ENCODE measurements around the gene PPIL1.
"Not testable (repeated sequence)": the region's sequence is repeated elsewhere in the genome, so short reads cannot be mapped to it uniquely, and the experiment has no call there.

PPIL1 gene

DNA sequence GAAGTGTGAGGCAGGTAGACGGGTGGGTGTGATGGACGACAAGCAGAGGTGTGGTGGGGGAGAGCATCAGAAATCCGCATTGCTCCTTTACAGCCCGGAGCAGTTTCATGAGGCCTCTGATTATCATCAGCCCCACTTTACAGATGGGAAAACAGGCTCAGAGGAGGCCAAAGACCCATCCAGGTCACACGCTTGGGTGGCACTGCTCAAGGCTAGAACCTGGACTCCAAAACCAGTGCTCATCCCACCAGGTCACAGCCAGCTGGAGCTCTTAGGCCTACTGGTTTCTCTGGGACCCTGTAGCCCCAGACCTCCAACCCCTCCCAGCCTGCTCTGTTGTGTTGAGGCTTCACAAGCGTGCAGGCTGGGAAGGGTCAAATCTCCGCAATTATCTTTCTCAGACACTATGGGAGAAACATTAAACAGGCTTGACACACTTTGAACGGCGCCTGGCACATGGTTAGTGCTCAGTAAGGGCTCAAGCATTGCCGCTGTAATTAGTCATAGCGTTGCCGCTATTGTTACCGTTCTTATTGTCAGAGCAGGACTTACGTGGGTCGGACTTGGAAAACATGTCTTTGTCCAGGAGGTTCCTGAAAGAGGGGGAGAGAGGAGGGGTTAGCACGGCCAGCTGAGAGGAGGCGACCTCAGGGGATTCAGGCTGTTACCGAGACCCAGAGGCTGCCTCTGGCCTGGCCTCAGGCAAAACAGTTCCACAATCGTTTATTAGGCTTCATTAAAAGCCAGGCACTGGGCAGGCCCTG, 51.9 kb downstream of the PPIL1 start:
- no peak for DNase-seq (ENCODE audit: low read depth, low spot score)
- H3K4me3 ChIP-seq (ENCODE audit: low read length) = no peak overlapping the region

DNA sequence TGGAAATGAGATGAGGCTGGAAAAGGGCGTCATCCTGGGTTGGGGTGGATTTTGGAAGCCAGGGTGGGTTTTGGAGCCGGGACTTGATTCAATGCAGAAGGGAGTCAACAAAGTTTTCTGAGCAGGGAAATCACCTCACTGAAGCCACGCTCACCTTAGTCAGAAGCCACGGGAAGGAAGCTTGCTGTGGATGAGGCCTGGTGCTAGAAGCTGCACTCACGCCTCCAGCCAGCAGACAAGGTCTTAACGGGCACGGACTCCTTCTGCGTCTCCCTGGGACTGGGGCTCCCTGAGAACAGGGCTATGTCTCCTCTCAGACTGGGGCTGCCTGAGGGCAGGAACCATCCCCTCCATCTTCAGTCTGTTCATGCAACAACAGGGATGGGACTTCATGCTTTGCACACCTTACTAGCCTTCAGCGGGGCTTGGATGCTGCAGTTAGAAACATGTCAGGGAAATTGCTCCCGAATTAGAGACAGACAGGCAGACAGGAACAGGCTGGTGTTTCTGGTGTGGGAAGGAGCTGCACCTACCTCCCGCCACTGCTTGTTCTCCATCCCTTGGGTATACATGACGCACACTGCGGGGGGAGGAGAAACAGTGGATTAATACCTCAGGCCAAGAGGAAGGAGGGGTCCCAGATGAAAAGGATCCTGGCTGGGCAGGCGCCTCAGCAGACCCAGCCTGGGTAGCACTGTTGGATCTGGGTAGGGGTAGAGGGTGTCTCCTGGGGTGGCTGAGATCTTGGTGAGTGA, 52.8 kb downstream of the PPIL1 start:
- no peak overlapping the region for H3K4me3 ChIP-seq (ENCODE audit: low read length)
- DNase-seq (ENCODE audit: low read depth, low spot score) = no peak

DNA sequence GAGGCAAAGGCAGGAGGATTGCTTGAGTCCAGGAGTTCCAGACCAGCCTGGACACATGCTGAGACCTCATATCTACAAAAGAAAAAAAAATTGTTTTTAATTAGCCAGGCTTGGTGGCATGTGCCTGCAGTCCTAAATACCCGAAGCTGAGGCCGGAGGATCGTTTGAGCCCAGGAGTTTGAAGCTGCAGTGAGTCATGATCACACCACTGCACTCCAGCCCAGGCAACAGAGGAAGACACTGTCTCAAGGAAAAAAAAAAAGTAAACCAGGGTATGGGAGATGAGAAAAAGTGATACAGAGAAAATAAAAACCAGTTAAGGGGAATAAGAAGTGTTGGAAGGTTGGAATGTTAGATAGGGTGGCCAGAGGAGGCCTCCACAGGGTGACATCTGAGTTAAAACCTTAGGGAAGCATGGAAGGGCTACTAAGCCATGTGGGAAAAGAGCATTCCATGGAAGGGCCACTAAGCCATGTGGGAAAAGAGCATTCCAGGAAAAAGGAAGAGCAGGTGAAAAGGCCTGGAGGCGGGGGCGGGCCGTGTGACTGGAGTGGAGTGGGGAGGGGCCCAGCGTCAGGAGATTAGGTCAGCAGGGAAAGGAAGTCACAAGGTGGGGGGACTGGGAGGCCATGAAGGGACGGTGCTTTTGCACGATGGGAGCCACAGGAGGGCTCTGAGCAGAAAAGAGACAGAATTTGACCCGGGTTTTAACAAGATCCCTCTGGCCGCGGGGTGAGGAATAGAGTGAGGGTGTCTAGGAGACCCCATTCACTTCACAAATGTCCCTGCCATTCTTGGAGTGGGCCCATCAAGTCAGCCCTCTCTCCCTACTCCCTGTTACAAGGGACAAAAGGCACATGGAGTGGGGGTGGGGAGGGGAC, 53.7 kb downstream of the PPIL1 start:
- DNase-seq (ENCODE audit: low read depth, low spot score) = no peak
- H3K4me3 ChIP-seq (ENCODE audit: low read length) = no peak overlapping the region

DNA sequence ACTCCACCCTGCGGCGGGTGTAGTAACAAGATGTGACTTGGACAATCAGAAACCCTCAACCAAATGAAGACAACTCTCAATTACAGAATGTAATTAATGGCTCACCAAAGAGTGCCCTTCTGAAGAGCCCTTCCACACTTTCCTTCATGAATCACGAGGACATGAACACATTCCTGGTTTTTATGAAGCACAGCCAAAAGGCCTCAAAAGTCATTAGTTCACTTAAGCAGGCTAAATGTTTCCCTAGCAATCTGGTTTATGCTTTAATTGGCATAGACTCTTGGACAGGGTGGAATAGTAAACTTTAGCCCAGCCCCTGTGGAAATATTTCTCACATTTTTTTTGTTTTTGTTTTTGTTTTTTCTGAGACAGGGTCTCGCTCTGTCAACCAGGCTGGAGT, 55.8 kb downstream of the PPIL1 start:
- H3K4me3 ChIP-seq (ENCODE audit: low read length) = no peak overlapping the region
- no peak for DNase-seq (ENCODE audit: low read depth, low spot score)

DNA sequence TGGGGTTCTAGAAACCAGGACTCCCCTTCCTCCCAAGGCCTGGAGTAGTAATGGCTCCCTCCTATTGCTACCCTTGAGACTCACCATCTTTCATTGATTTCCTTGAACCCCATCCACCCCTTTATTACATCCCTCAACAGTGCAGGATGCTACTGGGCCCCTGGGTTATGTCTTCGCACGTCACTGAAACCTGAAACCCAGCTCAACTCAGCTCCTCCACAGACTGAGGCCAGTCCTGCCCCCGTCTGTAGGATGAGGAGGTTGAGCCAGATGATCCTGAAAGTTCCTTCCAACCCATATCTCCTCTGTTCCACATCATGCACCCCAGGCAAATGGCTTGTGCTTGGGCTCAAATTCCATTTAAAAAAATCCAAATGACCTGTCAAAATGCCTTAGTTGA, 56.8 kb downstream of the PPIL1 start:
- H3K4me3 ChIP-seq (ENCODE audit: low read length) = no peak overlapping the region
- no peak for DNase-seq (ENCODE audit: low read depth, low spot score)

DNA sequence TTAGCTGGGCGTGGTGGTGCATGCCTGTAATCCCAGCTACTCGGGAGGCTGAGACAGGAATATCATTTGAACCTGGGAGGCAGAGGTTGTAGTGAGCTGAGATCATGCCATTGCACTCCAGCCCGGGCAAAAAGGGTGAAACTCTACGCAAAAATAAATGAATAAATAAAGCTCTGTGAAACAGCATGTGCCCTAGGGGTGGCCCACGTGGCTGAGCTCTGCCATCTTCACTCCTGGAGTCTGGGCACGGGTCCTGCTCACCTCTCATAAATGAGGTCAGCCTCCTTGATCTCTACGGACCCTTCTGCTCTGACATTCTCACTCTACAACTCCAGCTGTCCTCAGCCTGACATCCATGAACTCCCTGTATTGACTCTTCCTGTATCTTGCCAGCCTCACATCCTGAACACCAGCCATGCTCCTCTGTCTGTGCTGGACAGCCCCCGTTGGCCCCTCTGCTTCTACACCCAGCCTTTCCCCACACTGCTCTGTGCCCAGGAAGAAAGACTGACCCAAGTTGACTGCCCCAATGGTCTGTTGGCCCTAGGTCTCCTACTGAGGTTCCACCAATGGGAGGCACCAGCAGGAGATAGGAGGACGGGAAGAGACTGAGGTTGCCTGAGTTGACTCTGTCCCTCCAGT, 57.3 kb downstream of the PPIL1 start:
- DNase-seq (ENCODE audit: low read depth, low spot score) = no peak
- no peak overlapping the region for H3K4me3 ChIP-seq (ENCODE audit: low read length)

DNA sequence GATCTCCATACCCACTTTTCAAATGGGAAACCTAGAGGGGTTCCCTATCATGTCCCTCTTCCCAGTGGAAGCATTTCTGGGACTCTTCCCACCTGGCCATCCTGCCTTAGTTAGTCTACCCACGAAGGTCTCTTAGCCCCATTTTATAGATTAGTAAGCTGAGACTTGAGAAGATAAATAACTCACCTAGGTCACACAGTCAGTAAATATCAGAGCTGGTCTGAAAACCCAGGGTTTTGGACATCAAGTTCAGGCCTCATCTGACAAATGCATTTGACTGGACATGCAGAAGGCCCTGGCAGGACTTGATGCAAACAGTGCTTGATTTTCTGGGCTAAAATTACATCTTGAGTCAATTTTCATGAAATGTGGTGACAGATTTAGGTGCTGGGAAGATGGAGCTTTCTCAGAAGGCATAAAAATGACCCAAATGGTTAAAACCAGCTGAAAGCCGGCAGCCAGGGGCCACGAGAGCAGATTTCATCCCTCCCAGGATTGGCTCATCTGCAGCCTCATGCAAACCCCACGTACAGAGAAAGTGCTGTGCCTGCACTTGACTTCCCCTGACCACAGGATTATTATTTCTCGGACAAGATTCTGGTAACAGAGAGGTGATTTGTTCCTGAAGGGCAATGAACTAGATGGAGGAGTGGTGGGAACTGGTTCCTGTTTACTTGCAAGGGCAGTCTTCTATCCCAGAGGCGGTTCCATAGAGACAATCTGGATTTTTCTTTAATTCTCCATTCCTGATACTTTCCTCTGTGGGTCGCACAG, 58.5 kb downstream of the PPIL1 start:
- H3K4me3 ChIP-seq (ENCODE audit: low read length) = no peak overlapping the region
- DNase-seq (ENCODE audit: low read depth, low spot score) = no peak

DNA sequence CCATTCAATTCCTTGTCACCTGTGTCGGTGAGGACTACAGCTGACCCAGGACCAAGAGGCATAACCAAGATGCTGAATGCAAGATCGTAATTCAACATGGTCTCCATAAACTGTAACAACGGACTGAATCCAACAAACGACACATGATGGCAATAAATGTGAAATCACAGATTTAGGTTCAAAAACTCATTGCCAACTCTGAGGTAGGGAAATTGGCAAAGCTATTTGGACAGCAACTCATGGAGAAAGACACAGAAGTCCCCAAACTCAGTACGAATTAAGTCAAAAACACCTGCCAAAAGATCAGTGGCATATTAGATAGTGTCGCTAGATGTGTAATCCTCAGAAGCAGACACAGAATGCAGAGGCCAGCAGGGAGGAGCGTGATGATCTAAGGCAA, 60.4 kb downstream of the PPIL1 start:
- no peak for DNase-seq (ENCODE audit: low read depth, low spot score)
- no peak overlapping the region for H3K4me3 ChIP-seq (ENCODE audit: low read length)

DNA sequence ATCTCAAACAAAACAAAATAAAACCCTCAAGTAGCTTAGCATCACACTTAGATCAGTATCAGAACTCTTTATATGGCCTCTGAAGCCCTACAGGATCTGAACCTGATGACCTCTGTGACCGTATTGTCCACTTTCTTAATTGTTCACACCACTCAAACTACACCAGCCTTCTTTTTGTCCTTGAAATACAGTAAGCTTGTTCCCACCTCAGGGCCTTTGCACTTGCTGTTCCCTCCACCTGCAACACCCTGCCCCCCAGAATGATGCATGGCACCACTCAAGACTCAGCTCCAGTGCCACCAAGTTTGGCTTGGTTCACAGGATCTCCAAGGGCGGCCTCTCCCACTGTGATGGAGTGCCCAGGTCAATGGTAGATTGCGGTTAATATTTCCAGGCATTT, 61.1 kb downstream of the PPIL1 start:
- no peak overlapping the region for H3K4me3 ChIP-seq (ENCODE audit: low read length)
- DNase-seq (ENCODE audit: low read depth, low spot score) = no peak

DNA sequence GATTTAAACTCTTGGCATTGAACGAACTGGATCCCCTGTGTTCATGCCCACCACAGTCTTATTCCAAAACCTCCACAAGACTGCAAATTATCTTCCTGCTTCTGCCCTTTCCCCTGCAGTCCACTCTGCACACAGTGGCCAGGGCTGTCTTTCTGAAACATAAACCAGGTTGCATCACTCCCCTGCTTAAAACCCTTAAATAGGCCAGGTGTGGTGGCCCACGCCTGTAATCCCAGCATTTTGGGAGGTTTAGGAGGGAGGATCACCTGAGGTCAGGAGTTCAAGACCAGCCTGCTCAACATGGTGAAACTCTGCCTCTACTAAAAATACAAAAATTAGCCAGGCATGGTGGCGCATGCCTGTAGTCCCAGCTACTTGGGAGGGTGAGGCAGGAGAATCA, 61.6 kb downstream of the PPIL1 start:
- DNase-seq (ENCODE audit: low read depth, low spot score); H3K4me3 ChIP-seq (ENCODE audit: low read length): not testable (repeated sequence)

DNA sequence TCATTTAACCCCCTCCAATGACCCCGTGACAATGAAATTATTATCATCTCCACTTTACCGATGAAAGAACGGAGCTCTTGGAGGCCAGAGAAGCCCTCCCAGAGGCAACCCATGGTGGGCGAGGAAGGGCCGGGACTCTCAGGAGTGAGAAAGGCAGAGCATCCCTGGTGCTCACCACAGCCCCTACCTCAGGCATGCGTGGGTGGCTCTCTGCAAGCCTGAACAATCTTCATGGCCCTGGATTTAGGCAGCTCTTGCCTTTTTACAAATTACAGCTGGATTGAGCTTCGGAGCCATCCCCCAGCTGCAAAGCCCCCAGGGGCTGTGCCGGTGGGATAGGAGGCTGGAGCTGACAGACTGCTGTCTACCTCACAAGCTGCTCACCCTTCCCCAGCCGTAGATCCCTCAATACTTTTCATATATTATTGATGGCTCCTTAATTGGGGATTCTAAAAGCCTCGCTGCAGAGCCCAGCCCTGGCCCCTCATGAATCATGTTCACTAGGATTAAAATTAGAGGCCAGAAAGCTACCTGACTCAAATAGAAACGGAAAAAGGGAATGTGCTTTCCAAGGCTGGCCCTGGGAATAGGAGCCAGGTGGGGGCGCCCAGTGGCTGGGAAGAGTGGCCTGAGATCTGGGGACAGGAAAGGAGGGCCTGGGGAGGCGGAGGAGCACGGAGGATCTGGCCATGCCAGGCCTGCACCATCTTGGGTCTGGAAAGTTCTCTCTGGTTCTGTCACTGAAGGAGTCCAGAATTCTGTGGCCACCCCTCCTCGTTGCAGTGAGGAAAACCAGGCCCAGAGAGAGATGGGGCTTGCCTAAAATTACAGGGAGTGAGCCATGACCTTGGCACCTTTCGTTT, 64.4 kb downstream of the PPIL1 start:
- no peak for DNase-seq (ENCODE audit: low read depth, low spot score)
- no peak overlapping the region for H3K4me3 ChIP-seq (ENCODE audit: low read length)

DNA sequence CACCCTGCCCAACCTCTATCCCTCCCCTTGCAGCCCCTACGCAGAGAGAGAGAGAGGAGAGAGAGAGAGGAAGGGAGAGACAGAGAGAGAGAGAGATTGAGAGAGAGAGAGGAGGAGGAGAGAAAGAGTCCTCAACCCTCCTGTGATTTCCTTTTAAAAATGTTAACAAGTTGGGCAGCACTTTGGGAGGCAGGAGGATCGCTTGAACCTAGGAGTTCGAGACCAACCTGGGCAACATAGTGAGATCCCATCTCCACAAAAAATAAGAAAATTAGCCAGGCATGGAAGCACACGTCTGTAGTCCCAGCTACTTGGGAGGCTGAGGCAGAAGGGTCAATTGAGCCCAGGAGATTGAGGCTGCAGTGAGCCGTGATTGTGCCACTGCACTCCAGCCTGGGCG, 65.4 kb downstream of the PPIL1 start:
- no peak for DNase-seq (ENCODE audit: low read depth, low spot score)

DNA sequence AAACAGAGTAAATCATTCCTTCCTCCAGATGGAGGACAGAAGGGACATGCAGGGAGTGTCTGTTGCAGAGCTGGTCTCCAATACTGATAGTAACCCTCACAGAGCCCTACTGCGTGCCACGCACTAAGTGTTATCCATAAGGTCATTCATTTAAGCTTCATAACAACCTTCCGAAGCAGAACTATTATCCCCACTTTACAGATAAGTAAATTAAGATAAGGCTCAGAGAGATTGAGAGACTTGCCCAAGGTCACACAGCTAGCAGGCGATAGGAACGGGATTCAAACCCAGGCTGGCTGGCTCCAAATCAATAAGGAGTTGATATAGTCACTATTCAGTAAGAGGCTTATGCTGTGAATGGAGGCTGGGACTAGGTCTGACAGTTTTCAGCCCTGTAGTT, 66.0 kb downstream of the PPIL1 start:
- no peak overlapping the region for H3K4me3 ChIP-seq (ENCODE audit: low read length)
- DNase-seq (ENCODE audit: low read depth, low spot score) = no peak

More for the DNA sequence above, 65.4 kb downstream of the PPIL1 start:
- H3K4me3 ChIP-seq (ENCODE audit: low read length) = no peak overlapping the region

DNA sequence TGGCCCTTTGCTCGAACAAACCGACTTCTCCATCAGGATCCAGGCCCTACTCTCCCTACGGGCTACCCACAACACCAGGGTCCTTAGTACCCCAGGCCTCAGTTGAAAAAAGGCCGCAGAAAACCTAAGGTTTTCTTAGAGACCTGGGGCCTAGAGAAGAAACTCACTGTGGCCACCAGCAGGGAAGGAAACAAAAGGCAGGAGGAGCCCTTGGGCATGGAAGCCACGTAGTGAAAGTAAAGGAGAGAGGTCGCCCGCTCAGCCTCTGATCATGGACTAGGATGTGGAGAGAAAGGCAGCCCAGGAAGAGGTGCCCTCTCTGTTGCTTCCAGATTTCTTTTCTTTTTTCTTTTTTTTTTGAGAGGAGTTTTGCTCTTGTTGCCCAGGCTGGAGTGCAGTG, 66.9 kb downstream of the PPIL1 start:
- no peak overlapping the region for H3K4me3 ChIP-seq (ENCODE audit: low read length)
- no peak for DNase-seq (ENCODE audit: low read depth, low spot score)

DNA sequence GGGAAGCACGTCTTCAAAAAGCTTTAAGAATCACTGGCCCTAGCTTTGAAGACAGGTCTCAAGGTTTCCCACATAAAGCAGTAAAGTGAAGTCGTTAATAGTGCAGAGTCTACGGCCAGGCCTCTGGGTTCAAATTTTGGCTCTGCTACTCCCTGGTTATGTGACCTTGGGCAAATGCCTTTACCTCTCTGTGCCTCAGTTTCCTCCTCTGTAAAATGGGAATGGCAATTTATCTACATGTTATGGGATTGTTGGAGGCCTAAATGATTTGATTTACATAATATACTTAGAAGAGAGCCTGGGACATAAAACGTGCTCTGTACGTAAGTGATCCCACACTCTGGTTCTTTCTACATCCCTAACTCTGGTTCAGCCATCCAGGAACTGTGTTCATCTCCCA, 67.5 kb downstream of the PPIL1 start:
- H3K4me3 ChIP-seq (ENCODE audit: low read length) = no peak overlapping the region
- DNase-seq (ENCODE audit: low read depth, low spot score) = no peak

DNA sequence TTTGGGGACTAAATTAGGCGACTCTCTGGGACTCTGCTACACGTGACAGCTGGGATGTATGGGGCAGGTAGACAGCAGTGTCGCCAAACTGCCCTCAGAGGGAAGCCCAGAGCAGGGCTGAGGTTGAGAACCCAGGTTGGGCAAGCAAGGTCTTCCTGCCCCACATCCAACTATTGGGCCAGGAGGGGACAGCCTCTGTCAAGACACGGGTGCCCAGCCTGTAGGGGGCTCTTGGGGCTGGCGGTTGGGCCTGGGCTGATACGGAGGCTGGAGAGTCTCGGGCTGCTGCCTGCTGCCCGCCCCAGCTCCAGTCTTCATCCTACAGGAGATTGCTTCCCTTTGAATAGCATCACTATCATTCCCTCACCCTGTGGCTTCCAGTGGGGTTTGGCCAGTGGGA, 68.7 kb downstream of the PPIL1 start:
- H3K4me3 ChIP-seq (ENCODE audit: low read length) = no peak overlapping the region
- DNase-seq (ENCODE audit: low read depth, low spot score) = no peak

DNA sequence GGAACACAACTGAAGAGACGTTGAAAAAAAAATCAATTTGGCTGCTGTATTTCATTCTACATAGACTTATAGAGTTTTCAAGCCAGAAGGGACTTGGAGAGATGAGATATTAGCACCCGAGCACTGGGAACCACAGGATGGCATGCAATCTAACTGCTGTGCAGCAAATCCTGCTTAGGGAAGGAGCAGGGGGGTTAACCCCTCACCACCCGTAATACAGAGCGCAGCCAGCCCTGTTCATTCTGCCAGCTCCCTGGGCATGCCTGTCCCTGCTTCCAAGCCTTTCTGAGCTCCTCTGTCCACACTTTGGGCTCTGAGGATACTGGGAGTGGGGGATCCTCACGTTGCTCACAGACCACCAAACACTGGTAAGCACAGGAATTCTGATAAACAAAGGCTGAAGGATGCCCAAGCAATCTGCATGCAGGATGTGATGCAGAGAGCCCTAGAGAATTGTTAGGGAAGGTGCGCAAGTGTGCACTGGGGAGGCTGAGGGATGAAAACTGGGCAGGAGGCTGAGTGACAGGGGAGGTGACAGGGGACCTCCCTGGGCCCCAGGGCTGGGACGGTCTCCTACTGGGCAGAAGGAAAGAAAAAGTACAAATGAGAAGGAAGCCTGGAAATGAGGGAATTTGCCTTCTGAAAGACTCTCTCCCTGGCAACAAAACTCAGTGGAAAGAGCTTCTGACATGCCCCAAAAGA, 69.4 kb downstream of the PPIL1 start:
- no peak overlapping the region for H3K4me3 ChIP-seq (ENCODE audit: low read length)
- DNase-seq (ENCODE audit: low read depth, low spot score) = no peak
